HAP-1 (cell line): ENCODE measurements around the gene TRIM24.
"Not testable (repeated sequence)": the region's sequence is repeated elsewhere in the genome, so short reads cannot be mapped to it uniquely, and the experiment has no call there.

Source experiments
- DNase-seq, 2 experiments: peaks; one replicate each; pipeline ENCODE4 v3.0.0-alpha.2; 2016 to 2020; ENCODE audit warnings: low spot score in 2 of 2
- H3K27me3 ChIP-seq: fragments of 250-450 bp; sonication (Bioruptor Pico); 2 replicates; pipeline ENCODE4 v1.5.1; 2020; ENCODE audit warnings: low read depth, mild to moderate bottlenecking, moderate library complexity
- H3K36me3 ChIP-seq: fragments of 250-450 bp; sonication (Bioruptor Pico); replicated peaks from 2 replicates; pipeline ENCODE4 v1.5.1; 2020; ENCODE audit warnings: mild to moderate bottlenecking
- H3K4me1 ChIP-seq: fragments of 250-450 bp; sonication (Bioruptor Pico); 2 replicates; pipeline ENCODE4 v1.5.1; 2020; ENCODE audit warnings: mild to moderate bottlenecking
- H3K4me3 ChIP-seq: fragments of 250-450 bp; sonication (Bioruptor Pico); 2 replicates; pipeline ENCODE4 v1.5.1; 2020; ENCODE audit warnings: mild to moderate bottlenecking, moderate library complexity
- H3K9me3 ChIP-seq: fragments of 250-450 bp; sonication (Bioruptor Pico); 2 replicates; pipeline ENCODE4 v1.5.1; 2020; ENCODE audit warnings: mild to moderate bottlenecking, moderate library complexity
- in situ Hi-C: fragments of 300-500 bp; cut with MboI; formaldehyde crosslinking; loops from 3 replicates; pipeline ENCODE4 v1.14.3; 2020; ENCODE audit warnings: low sequenced_read_pairs, inconsistent platforms, mixed read lengths

Gene TRIM24

DNA sequence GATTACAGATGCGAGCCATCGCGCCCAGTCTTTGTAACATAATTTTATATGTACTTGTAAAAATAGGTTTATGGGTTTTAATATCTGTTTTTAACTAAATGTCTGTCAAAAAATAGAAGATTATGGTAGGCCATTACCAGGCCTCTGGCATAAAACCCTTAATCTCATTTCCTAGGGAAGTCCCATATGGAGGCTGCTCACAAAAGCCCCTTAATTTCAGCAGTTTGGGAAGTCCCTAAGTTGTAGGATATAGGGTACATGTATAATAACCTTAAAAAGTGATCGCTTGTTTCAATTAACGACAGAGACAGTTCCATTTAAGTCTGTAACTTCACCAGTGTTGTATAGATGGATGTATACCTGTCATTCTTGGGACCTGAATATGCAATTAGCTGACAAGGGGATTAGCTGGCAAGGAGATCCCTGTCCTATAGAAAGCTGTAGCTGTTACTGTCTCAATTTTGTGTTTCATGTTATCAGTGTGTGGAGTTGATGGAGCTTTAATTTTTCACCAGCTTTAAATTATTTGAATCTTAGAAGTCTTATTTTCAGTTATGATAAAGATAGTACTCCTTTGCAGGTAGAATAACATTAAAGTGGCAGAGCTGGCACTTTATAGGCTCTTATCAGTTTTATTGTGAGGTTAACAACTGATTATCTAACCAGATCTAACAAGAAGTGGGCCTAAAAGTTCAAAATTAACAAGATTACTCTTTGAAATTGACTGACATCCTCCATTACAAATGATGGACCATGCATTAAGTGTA, 10.5 kb downstream of the TRIM24 start:
- in situ Hi-C loops: no loop called here
- Histone ChIP-seq H3K4me3 (no peak overlapping the region), H3K27me3 (no peaks in the 10 kb centered on the region), H3K9me3 (no peaks in the 10 kb centered on the region), H3K36me3 (0 out of 2 replicates have a peak, but pooled peaks cover 7% of the 10 kb centered on the region), H3K4me1 (peaks cover 23% of the 10 kb centered on the region)
- no peak for DNase-seq

DNA sequence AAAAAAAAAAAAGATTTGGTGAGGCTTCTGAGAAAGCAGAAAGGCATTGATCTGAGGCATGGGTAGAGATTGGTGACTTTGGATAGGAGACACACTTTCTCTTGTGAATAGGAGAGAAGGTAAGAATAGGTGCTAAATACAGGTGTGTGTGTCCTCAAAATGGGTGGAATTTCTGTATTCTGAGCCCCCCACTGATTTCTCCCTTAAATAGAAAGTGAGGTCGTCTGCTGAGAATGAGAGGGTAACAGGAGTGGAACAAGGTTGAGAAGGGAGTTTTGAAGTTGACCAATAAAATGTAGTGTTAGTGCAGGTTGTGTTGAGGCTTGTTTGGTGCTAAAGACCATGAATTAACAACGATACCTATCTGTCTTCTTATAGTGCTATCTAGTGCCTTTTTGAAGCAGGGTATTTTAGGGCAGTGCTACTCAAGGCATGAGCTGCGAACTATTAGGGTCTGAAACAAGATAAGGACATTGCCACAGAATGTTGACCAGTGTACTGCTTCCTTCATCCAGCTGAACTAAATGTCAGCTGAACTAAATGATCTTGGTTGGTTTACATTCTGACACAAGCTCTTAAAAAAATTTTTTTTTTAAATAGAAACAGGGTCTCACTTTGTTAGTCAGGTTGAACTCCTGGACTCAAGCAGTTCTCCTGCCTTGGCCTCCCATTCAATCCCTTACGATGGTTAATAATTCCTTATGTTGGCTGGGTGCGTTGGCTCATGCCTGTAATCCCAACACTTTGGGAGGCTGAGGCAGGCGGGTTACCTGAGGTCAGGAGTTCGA, 12.4 kb downstream of the TRIM24 start:
- in situ Hi-C loops: no loop called here
- Histone ChIP-seq H3K4me3 (no peak overlapping the region), H3K27me3 (no peaks in the 10 kb centered on the region), H3K9me3 (no peaks in the 10 kb centered on the region), H3K36me3 (0 out of 2 replicates have a peak, but pooled peaks cover 7% of the 10 kb centered on the region), H3K4me1 (peaks cover 18% of the 10 kb centered on the region)
- DNase-seq: no peak

DNA sequence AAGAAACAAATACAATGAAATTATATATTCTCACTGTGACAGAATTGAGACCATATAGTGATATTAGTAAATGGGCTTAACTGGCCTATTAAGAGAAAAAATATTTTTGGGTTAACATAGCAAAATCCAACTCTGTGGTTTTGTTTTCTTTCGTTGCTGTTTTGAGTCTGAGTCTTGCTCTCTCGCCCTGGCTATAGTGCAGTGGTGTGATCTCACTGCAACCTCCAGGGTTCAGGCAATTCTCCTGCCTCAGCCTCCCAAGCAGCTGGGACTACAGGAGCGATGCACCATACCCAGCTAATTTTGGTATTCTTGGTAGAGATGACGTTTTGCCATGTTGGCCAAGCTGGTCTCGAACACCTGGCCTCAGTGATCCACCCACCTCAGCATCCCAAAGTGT, 15.3 kb downstream of the TRIM24 start:
- in situ Hi-C loops: no loop called here
- Histone ChIP-seq H3K4me1 (peaks cover 22% of the 10 kb centered on the region), H3K36me3 (0 out of 2 replicates have a peak, but pooled peaks cover 3% of the 10 kb centered on the region), H3K9me3 (no peaks in the 10 kb centered on the region), H3K4me3 (no peak overlapping the region), H3K27me3 (no peaks in the 10 kb centered on the region)
- no peak for DNase-seq

DNA sequence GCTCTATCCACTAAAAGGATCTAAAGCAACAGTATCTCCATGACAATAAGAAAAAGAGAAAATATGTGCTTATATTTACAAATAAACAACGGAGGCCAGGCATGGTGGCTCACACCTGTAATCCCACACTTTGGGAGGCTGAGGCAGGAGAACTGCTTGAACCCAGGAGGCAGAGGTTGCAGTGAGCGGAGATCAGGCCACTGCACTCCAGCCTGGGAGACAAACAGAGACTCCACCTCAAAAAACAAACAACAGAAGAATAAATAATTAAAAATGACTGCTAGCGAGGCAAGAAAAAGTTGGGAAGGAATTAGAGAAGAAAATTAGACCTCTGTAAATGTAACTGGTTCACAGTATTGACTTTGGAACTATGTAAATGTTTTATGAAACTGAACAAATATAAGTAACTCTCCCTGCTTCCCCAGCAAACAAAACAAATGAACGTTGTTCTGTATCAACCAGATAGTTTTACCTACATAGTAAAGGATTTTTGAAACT, 17.1 kb downstream of the TRIM24 start:
- DNase-seq: no peak
- Histone ChIP-seq H3K9me3 (no peaks in the 10 kb centered on the region), H3K27me3 (no peaks in the 10 kb centered on the region), H3K36me3 (no peaks in the 10 kb centered on the region; the same call in 1 of the 2 replicates), H3K4me1 (peaks cover 22% of the 10 kb centered on the region), H3K4me3 (no peak overlapping the region)
- in situ Hi-C loops: no loop called here

DNA sequence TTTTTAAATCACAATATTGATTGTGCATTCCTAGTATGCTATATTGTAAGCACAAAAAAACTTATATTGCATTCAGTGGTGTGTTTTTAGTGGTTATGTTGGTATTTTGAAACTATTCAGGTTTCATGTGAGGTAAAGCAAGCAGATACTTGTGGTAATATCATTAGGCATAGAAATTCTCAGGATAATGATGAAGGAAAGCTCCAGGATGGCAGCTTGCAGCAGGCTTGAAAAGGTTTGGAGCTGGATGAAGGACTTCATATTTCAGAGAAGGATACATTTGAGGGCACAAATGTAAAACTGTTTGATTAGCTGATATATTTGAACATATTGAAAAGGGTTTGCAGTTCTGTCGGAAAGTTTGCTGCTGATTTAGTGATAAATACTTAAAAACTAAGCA, 17.5 kb downstream of the TRIM24 start:
- no peak for DNase-seq
- no peak overlapping the region for H3K4me3 ChIP-seq
- H3K27me3 ChIP-seq: no peaks in the 10 kb centered on the region
- H3K9me3 ChIP-seq: no peaks in the 10 kb centered on the region
- H3K36me3 ChIP-seq: no peaks in the 10 kb centered on the region; the same call in 1 of the 2 replicates
- peaks cover 22% of the 10 kb centered on the region for H3K4me1 ChIP-seq
- in situ Hi-C loops: no loop called here

DNA sequence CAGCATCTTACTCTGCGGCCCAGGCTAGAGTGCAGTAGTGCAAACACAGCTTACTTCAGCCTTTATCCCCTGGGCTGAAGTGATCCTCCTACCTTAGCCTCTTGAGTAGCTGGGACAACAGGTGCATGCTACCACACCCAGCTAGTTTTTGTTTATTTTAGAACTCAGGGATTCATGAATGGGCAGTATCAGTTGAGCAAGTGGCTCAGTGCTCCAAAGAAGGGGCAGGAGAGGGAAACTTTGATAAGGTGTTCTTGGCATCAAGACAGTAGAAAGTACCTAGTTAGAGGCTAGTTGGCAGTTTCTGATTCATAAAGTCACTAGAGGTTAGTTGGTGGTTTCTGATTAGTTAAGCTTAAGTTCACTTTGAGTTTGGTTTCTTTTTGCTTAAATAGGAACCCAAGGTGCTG, 18.4 kb downstream of the TRIM24 start:
- Histone ChIP-seq H3K27me3 (no peaks in the 10 kb centered on the region), H3K9me3 (no peaks in the 10 kb centered on the region), H3K4me3 (no peak overlapping the region), H3K4me1 (peaks cover 22% of the 10 kb centered on the region), H3K36me3 (no peaks in the 10 kb centered on the region; the same call in none of the 2 replicates)
- no peak for DNase-seq
- in situ Hi-C loops: no loop called here

DNA sequence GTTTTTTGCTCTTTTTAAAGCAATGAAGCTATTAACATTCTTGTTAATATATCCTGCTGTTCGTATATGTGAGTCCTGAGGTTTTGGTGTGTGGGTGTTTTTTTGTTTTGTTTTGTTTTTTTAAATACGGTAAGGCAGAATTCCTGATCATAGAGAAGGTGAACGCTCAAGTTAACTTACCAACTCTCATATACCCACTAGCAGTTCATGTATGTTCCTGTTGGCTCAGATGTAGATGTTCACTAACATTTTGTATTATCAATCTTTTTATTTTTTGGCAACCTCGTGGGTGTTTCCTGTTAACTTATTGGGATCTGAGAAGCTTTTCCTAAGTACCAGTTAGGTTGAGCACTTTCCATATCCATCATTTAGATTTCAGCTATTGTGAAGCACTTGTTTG, 20.5 kb downstream of the TRIM24 start:
- peaks cover 4% of the 10 kb centered on the region for H3K9me3 ChIP-seq
- H3K4me3 ChIP-seq: no peak overlapping the region
- H3K27me3 ChIP-seq: no peaks in the 10 kb centered on the region
- no peak for DNase-seq
- peaks cover 7% of the 10 kb centered on the region for H3K36me3 ChIP-seq
- peaks cover 14% of the 10 kb centered on the region for H3K4me1 ChIP-seq
- in situ Hi-C loops: no loop called here

DNA sequence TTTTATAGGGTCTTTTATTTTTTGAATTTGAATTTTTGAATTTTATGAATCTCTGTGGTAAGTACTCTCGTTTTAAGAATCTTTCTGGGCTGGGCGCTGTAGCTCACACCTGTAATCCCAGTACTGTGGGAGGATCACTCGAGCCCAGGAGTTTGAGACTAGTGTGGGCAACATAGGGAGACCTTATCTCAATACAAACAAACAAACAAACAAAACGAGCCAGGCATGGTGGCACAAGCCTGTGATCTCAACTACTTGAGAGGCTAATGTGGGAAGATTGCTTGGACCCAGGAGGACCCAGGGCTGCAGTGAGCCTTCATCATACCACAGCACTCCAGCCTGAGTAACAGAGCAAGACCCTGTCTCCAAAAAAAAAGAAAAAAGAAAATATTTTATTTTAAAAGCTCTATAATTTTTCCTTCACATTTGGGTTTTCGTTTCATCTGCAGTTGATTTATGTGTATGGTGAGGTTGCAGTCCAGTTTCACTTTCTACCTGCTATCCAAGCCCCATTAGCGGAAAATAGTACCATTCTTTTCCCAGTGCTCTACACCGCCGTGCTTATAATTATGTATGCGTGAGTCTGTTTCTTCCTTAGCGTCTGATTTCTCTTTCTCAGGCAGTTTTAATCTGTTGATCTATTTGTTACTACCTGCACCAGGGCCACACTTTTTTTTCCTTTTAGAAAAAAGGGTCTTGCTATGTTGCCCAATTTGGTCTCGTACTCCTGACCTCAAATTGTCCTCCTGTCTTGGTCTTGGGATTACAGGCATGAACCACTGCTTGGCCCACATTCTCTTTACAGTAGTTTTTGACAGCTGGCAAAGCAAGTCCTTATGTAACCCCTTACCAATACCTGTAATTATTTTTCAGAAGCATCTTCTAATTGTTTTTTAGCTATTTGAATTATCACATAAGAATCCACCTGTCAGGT, 21.7 kb downstream of the TRIM24 start:
- Histone ChIP-seq H3K4me3 (no peak overlapping the region), H3K27me3 (no peaks in the 10 kb centered on the region), H3K36me3 (peaks cover 13% of the 10 kb centered on the region), H3K9me3 (peaks cover 13% of the 10 kb centered on the region), H3K4me1 (peaks cover 12% of the 10 kb centered on the region)
- DNase-seq: peak in 1 of 2 experiments; percentile 1
- in situ Hi-C loops: no loop called here

DNA sequence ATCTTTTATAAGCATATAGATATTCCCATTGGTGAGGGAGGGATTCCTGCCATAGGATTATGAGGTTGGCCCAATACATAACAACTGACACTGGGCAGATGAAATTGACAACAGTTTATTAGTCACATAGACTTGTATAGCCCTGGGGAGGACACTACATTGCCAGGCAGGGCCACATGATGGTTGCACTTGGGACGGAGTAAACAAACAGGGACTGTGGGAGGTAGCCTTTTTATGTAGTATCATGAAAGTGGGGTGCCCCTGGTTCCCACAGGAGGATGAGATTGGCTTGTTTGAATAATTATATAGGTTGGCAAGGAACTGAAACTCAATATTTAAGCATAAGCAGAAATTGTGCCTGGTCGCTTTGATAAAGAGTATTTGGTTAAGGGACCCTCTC, 23.5 kb downstream of the TRIM24 start:
- peaks cover 13% of the 10 kb centered on the region for H3K36me3 ChIP-seq
- in situ Hi-C loops: no loop called here
- peaks cover 14% of the 10 kb centered on the region for H3K9me3 ChIP-seq
- DNase-seq: no peak
- no peaks in the 10 kb centered on the region for H3K27me3 ChIP-seq
- H3K4me3 ChIP-seq: no peak overlapping the region
- peaks cover 7% of the 10 kb centered on the region for H3K4me1 ChIP-seq

DNA sequence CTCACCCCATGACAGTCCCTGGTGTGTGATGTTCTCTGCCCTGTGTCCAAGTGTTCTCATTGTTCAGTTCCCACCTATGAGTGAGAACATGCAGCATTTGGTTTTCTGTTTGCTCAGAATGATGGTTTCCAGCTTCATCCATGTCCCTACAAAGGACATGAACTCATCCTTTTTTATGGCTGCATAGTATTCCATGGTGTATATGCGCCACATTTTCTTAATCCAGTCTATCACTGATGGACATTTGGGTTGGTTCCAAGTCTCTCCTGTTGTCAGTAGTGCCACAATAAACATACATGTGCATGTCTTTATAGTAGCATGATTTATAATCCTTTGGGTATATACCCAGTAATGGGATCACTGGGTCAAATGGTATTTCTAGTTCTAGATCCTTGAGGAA, 25.4 kb downstream of the TRIM24 start:
- in situ Hi-C loops, H3K27me3 ChIP-seq, H3K4me1 ChIP-seq, H3K4me3 ChIP-seq, DNase-seq: not testable (repeated sequence)
- Histone ChIP-seq H3K9me3 (peaks cover 16% of the 10 kb centered on the region), H3K36me3 (peaks cover 13% of the 10 kb centered on the region)

DNA sequence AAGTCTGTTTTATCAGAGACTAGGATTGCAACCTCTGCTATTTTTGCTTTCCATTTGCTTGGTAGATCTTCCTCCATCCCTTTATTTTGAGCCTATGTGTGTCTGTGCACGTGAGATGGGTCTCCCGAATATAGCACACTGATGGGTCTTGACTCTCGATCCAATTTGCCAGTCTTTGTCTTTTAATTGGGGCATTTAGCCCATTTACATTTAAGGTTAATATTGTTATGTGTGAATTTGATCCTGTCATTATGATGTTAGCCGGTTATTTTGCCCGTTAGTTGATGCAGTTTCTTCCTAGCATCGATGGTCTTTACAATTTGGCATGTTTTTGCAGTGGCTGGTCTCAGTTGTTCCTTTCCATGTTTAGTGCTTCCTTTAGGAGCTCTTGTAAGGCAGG, 29.1 kb downstream of the TRIM24 start:
- DNase-seq, in situ Hi-C loops, H3K4me1 ChIP-seq, H3K4me3 ChIP-seq, H3K27me3 ChIP-seq: not testable (repeated sequence)
- Histone ChIP-seq H3K9me3 (peaks cover 16% of the 10 kb centered on the region; the same call in 1 of the 2 replicates), H3K36me3 (peaks cover 23% of the 10 kb centered on the region)

DNA sequence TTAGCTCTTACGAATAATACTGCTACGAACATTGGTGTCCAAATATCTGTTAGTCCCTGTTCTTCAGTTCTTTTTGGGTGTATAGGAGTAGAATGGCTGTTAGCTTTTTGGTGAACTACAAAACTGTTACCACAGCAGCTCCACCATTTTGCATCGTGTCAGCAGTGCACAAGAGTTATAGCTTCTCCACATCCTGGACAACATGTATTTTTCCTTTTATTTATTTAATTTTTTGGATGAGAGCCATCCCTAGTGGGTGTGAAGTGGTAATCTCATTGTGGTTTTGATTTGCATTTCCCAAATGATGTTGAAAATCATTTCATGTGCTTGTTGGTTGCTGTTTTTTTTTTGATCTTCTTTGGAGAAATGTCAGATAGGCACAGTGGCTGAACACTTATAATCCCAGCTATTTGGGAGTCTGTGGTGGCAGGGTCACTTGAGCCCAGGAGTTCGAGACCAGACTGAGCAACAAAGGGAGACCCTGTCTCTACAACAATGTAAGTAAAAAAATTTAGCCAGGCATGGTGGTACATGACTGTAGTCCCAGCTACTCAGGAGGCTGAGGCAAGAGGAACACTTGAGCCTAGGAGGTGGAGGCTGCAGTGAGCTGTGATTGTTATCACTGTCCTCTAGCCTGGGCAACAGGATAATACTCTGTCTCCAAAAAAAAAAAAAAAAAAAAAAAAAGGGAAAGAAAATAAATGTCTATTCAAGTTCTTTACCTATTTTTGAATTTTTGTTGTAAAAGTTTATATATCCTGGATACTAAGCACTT, 31.7 kb downstream of the TRIM24 start:
- no peak for DNase-seq
- H3K4me3 ChIP-seq: no peak overlapping the region
- peaks cover 15% of the 10 kb centered on the region; the same call in 1 of the 2 replicates for H3K36me3 ChIP-seq
- 0 out of 2 replicates have a peak, but pooled peaks cover 3% of the 10 kb centered on the region for H3K9me3 ChIP-seq
- in situ Hi-C loops: no loop called here
- H3K4me1 ChIP-seq: peaks cover 13% of the 10 kb centered on the region
- H3K27me3 ChIP-seq: no peaks in the 10 kb centered on the region
